Tibial artery (tissue), 4 donors: ENCODE measurements around the gene SUCLG2.

Experiments
- DNase-seq, 2 donors: peaks; one replicate each; pipeline ENCODE4 v3.0.0-alpha.2; 2019
- H3K27ac ChIP-seq, 2 donors: fragments of 200-600 bp; sonication (generic) in 1 of 2; 1 replicate in 1 of 2; 2 replicates in 1 of 2; pipeline ENCODE4 v1.5.1; 2018 to 2019; ENCODE audit warnings: mild to moderate bottlenecking in 1 of 2
- H3K27me3 ChIP-seq, 2 donors: fragments of 200-600 bp; sonication (generic) in 1 of 2; one replicate each; pipeline versions ENCODE4 v1.5.1 to v1.6.0; 2016 to 2019
- H3K36me3 ChIP-seq, 3 donors: fragments of 200-600 bp; sonication (generic) in 2 of 3; one replicate each; pipeline ENCODE4 v1.5.1; 2016 to 2019; ENCODE audit warnings: mild to moderate bottlenecking in 2 of 3
- H3K4me1 ChIP-seq, 4 donors: fragments of 200-600 bp; sonication (generic) in 2 of 4; 1 replicate in 3 of 4; 2 replicates in 1 of 4; pipeline ENCODE4 v1.5.1; 2016 to 2019
- H3K4me3 ChIP-seq, 2 donors: fragments of 200-600 bp; sonication (generic) in 1 of 2; 1 replicate in 1 of 2; 2 replicates in 1 of 2; pipeline ENCODE4 v1.5.1; 2018 to 2019; ENCODE audit warnings: mild to moderate bottlenecking in 2 of 2
- H3K9me3 ChIP-seq, 3 donors: fragments of 200-600 bp; sonication (generic) in 1 of 3; one replicate each; pipeline ENCODE4 v1.5.1; 2016 to 2019
- CTCF ChIP-seq, 2 experiments: fragments of 200-600 bp in 1 of 2; fragments of 450-650 bp in 1 of 2; IDR thresholded peaks; one replicate each; pipeline ENCODE4 v1.5.1; 2017 to 2019; ENCODE audit warnings: antibody characterized with exemption in 2 of 2, mild to moderate bottlenecking in 1 of 2, moderate library complexity in 1 of 2
- intact Hi-C: fragments of 100-400 bp; cut with DNase I; formaldehyde crosslinking; loops from one replicate; pipeline ENCODE4 v1.15.0; 2023; ENCODE audit warnings: low total_unique reads

SUCLG2 gene

GRCh38 chr3:67329358-67329757, 325.1 kb downstream of the SUCLG2 start:
- no peak for TF ChIP-seq CTCF (IDR thresholded peaks at IDR 0.05)
- Histone ChIP-seq H3K9me3 (no peaks in the 10 kb centered on the region), H3K36me3 (no peaks in the 10 kb centered on the region), H3K4me3 (no peak overlapping the region), H3K27me3 (no peaks in the 10 kb centered on the region), H3K27ac (no peak overlapping the region), H3K4me1 (no peaks in the 10 kb centered on the region)
- no peak for DNase-seq
- intact Hi-C loops: no loop called here

GRCh38 chr3:67327582-67327981, 326.8 kb downstream of the SUCLG2 start:
- no peak for TF ChIP-seq CTCF (IDR thresholded peaks at IDR 0.05)
- H3K9me3 ChIP-seq: no peaks in the 10 kb centered on the region
- no peak for DNase-seq
- intact Hi-C loops: no loop called here
- no peak overlapping the region for H3K4me3 ChIP-seq
- no peak overlapping the region for H3K27ac ChIP-seq
- H3K27me3 ChIP-seq: no peaks in the 10 kb centered on the region
- H3K36me3 ChIP-seq: no peaks in the 10 kb centered on the region
- H3K4me1 ChIP-seq: no peaks in the 10 kb centered on the region

GRCh38 chr3:67325231-67325630, 329.2 kb downstream of the SUCLG2 start:
- no peaks in the 10 kb centered on the region for H3K27me3 ChIP-seq
- no peak overlapping the region for H3K4me3 ChIP-seq
- no peak for DNase-seq
- intact Hi-C loops: no loop called here
- no peak for TF ChIP-seq CTCF (IDR thresholded peaks at IDR 0.05)
- no peaks in the 10 kb centered on the region for H3K9me3 ChIP-seq
- no peaks in the 10 kb centered on the region for H3K36me3 ChIP-seq
- no peaks in the 10 kb centered on the region for H3K4me1 ChIP-seq
- H3K27ac ChIP-seq: no peak overlapping the region
